ENCODE measurements around the gene LARP6.

The LARP6 gene

DNA sequence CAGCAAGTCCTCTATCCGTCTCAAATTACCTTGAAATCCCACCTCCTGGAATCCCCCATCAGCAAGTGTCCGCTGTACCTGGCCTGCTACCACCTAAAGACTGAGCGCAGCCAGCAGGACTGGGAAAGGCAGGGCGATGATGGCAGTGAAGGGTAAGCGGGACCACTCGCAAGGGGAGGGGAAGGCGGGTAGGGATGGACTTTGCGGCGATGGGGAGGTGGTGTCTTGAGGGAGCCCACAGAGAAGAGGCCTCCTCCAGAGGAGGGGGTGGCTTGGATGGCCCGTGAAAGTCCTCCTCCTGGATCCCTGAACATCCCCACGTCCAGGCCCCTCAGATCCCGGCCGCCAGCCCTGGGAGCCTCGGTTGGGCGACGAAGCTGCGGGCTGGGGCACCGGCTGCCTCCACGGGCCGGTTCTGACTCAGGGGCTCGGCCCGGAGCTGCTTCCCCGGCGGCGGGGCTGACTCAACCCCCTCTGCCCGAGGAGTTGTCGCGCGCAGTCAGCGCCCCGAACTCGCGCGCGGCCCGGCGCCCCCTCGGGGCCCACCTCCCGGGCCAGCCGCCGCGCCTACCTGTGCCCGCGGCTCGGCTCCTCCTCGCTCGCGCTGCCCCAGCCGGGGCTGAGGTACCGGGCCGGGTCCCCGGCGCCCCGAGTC is 512 bp downstream of the LARP6 start:
- TF ChIP-seq GATA1 (IDR thresholded peaks at IDR 0.05; ENCODE audit: low read depth, low read length) (no peak), POLR2A (IDR thresholded peaks at IDR 0.05; ENCODE audit: low read length) (no peak)
- no peak for DNase-seq

DNA sequence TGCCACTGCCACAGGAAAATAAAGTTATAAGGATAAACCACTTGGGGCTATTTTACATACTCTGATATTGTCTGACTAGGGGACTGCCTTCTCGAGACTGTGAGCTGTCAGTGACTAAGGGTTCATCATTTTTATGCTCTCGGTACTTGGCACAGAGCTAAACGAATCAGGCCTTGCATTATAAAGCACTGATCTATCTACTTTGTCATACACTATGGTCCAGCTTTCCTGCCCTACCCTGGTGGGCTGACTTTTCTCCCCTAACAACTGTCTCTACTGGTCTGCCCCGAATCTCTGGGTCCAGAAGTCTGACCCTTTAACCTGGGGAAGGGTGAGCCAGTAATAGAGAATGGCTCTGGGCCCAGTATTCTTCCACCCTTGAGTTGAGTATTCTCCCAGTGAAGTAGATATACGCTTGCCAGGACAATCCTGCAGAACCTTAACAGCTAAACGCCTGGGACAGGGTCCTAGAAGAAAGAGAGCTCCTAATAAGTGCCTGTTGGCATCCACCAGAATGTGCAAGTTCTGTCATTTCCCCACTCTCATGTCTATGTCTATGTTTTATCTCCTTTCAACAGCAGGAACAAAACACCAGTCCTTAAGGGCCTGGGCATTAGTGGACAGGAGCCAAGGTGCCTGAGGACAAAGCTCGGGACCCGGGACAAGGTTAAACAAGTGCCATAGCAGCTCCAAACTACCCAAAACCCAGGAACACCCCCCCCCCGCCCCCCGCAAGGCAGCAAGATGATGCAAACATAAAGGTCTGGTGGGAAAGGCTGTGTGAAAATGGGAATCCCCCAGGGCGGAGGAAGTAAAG is 1.2 kb downstream of the LARP6 start:
- no peak for DNase-seq
- TF ChIP-seq GATA1 (IDR thresholded peaks at IDR 0.05; ENCODE audit: low read depth, low read length): no peak
- no peak for TF ChIP-seq POLR2A (IDR thresholded peaks at IDR 0.05; ENCODE audit: low read length)

DNA sequence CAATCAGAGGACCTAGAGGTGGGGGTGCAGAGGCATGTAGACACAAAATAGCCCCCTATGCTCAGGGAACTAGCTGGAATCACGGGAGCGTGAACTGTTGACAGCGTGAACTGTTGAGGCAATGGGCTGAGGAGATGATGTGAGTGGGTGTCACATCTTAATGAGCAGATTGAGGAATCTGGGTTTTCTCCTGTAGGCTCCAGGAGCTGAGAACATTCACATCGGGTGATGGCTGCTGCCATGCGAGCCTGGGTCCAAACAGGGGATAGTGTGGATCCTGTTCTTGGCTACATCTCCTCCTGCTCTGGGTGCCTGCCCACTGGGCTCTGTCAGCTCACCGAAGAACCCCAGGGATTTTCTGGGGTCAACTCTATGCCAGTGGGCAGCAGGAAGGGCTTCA is 2.1 kb downstream of the LARP6 start:
- DNase-seq: no peak
- TF ChIP-seq GATA1 (IDR thresholded peaks at IDR 0.05; ENCODE audit: low read depth, low read length): no peak
- no peak for TF ChIP-seq POLR2A (IDR thresholded peaks at IDR 0.05; ENCODE audit: low read length)

DNA sequence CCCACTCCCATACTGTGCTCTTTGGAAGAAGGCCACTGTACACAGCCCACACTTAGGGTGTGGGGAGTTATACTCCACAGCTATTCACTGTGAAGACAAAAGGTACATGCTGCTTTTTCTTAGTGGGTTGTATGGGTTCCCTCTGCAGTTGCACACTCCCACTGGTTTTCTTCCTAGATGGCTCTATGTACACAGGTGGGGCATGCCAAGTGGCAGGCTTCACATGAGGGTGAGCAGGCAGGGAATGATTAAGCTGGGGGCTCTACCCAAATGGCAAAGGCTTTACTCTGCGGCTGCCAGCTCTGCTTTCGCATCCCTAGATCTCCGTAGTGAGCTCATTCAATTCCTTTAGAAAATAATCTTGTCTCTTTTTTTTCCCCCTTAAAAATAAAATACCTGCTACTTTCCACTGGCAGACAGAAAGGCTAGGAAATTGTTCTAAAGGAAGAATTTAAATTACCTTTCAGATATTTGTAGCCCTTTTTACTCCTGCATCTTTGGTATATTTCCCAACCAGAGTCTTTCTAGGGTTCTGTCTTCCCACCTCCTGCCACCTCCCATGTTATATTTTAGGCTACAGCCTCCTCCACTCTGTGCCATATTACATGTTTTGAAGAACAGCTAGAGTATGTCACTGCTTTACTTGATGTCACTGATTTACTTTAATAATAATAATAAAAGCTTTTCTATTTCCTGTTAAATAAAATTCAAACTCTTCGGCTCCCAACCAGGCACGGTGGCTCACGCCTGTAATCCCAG is 8.2 kb downstream of the LARP6 start:
- no peak for DNase-seq
- TF ChIP-seq GATA1 (IDR thresholded peaks at IDR 0.05; ENCODE audit: low read depth, low read length) (no peak), POLR2A (IDR thresholded peaks at IDR 0.05; ENCODE audit: low read length) (no peak)

DNA sequence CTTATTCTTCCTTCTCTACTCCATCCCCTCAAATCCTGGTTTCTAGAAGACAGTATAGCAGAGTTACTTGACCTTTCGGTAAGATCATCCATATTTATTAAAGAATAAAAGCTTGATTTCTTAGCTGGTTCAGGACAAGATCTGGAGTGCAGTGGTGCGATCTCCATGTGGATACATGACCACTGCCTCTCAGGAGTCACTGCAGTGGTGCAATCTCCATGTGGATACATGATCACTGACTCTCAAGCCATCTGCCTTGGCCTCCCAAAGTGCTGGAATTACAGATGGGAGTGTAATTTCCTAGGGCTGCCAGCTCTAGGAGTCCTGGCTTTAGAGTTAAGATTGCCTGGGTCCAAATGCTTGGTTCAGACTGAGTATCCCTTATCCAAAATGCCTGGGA is 16.5 kb downstream of the LARP6 start:
- TF ChIP-seq GATA1 (IDR thresholded peaks at IDR 0.05; ENCODE audit: low read depth, low read length): no peak
- TF ChIP-seq POLR2A (IDR thresholded peaks at IDR 0.05; ENCODE audit: low read length): no peak
- no peak for DNase-seq

DNA sequence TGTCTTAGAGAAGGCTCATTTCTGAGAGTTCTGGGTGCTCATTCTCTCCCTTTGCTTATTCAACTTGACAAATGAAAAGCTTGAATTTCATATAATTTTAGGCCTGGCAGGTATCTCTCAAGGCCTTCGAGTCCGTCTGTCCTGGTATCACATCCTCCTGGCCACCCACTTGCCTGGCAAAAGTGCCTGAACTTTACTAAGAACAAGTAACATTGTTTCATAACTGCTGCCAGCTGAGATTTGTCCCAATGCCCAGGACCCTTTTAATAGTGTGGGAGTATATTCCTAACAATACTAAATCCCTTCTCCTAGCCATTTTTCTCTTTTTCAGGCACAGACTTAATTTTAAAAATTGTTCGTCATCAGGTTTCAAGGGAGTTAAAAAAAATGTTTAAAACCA is 18.1 kb downstream of the LARP6 start:
- TF ChIP-seq POLR2A (IDR thresholded peaks at IDR 0.05; ENCODE audit: low read length): no peak
- TF ChIP-seq GATA1 (IDR thresholded peaks at IDR 0.05; ENCODE audit: low read depth, low read length): no peak
- no peak for DNase-seq

DNA sequence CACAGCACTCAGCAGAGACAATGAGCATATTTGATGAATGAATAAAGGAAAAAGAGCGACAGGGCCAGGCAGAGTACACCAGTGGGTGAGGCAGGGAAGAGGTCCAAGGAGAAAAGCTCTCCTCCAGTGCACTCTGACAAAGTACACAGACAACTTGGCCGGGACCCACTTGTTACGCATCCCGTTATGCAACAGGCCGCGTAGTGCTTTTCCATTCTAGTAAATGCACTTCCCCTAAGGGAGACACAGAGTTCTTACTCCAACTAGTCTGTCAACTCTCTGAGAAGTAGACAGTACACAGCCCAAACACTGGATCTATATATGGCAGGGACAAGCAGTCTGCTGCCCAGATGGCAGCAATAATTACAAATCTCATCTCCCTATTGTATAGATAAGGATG is 18.5 kb downstream of the LARP6 start:
- no peak for TF ChIP-seq GATA1 (IDR thresholded peaks at IDR 0.05; ENCODE audit: low read depth, low read length)
- TF ChIP-seq POLR2A (IDR thresholded peaks at IDR 0.05; ENCODE audit: low read length): no peak
- DNase-seq: no peak

DNA sequence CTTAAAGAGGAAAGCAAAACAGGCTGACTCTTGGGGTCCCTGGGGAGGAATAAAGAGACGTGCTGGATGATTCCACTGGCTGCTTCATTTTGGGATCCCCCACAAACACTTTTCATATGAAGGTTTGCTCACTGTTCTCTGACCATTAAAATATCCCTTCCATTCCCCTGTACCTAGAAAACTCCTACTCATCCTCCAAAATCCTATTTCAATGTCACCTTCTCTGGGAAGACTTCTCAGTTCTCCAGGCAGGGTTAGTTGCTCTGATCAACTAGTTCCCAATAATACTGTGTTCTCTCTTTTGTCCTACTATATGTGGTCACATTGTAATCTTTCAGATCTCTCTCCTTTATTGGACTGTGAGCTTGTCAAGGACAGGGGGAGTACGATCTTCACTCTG is 19.0 kb downstream of the LARP6 start:
- TF ChIP-seq GATA1 (IDR thresholded peaks at IDR 0.05; ENCODE audit: low read depth, low read length): no peak
- no peak for TF ChIP-seq POLR2A (IDR thresholded peaks at IDR 0.05; ENCODE audit: low read length)
- no peak for DNase-seq

DNA sequence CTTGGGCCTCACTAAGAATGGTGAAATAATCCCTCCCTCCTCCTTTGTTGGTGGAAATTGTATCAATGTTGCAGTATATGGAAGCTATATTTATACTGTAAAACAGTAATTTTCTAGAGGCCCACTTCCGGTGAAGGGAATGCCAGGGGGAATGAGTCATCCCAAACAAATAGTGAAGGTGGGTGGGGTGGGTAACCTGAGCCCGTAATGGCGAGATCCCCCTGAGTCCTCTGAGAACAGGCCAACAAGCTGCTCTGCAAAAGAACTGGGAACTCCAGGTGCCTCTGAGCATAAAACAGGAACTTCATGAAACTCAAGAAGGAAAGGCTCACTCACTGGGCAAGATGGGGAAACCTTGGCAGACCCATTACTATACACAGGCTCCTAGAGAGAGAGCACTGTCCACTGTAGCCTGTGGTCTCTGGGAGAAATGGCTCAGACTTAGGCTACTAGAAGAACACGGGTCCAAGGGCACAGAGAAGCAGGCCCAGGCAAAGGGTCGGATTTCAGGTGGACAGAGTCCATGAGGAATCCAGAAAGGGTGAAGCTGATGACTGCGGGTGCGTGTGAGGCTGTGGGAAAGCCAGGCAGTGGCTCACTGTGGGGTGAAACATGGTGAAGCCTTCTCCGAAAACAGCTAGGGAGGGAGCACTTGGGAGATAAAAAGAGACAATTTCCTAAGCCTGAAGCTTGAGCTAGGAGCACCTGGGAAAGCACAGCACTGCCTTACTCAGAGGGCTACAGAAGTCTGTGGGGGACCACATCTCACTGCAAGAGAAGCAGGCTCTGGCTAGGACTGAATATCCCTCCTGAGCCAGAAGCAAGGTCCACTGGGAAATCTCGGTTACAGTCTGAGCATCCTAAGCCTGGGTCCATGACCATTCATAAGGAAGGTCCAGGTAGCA is 19.8 kb downstream of the LARP6 start:
- no peak for DNase-seq
- no peak for TF ChIP-seq POLR2A (IDR thresholded peaks at IDR 0.05; ENCODE audit: low read length)
- TF ChIP-seq GATA1 (IDR thresholded peaks at IDR 0.05; ENCODE audit: low read depth, low read length): no peak

DNA sequence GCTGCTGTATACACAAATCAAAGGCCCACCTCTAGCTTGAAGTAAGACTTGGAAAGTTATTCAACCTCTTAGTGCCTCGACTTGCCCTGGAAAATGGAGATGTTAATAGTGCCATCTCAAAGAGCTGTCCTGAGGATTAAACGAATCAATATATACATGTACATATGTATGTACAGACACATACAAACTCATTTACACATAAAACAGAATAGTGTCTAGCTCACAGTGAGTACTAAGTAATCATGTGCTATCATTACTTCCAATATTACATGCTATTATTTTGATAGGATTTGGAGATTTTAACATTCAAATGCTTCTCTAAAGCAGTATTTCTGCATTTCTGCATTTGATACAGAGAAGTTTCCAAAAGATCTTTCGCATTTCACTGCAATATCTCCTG is 20.5 kb downstream of the LARP6 start:
- TF ChIP-seq GATA1 (IDR thresholded peaks at IDR 0.05; ENCODE audit: low read depth, low read length): no peak
- TF ChIP-seq POLR2A (IDR thresholded peaks at IDR 0.05; ENCODE audit: low read length): no peak
- no peak for DNase-seq

DNA sequence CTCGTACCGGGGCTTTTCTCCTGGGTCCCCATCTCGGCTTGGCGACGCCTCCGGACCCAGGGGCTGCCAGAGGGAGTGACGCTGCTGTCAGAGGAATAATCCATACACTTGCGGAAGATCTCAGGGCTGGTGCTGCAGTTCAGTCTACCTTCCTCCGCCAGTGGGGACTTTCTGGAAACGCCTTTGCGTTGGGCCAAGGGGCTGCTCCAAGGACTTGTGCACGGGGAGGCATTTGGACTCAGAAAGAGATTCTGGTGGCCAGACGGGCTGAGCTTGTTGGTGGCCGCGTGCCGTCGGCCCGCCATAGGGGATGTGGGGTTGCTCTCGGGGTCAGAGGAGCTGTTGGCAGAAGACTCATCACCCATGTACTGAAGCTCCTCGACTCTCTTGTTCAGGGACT is 21.8 kb downstream of the LARP6 start:
- DNase-seq: no peak
- TF ChIP-seq GATA1 (IDR thresholded peaks at IDR 0.05; ENCODE audit: low read depth, low read length): no peak
- TF ChIP-seq POLR2A (IDR thresholded peaks at IDR 0.05; ENCODE audit: low read length): no peak

DNA sequence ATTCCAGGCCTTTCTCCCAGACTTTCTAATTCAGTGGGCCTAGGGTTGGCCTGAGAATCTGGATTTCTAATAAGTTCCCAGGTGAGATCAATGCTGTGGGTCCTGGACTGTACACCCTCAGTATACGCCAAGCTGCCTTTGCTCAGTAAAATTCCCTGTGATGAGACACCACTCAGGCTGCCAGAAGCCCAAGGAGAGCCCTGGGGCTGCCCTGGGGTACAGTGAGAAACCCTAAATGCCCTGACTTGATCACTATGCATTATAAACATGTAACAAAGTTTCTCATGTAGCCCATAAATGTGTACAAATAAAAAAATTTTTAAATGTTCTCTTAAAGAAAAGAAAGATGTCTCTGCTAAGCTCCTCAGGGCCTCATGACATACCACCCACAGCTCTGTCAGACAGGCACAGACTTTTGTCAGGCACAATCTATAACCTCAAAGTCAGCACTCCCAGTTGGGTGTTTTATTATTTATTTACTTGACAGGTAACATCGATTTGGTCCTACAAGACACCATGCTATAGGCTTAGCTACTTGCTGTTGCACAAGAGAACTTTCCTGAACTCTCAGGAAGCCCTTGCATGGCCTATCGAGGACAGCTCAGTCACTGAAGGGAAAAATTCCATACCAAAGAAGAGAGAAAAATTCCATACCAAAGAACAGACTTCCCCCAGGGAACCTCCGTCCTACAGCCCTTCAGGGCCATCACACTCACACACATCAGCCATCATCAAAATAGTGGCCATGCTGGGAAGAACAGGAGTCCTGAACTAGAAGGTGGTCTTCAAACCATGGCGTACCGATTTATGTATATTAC is 22.7 kb downstream of the LARP6 start:
- DNase-seq: no peak
- TF ChIP-seq GATA1 (IDR thresholded peaks at IDR 0.05; ENCODE audit: low read depth, low read length) (no peak), POLR2A (IDR thresholded peaks at IDR 0.05; ENCODE audit: low read length) (no peak)

DNA sequence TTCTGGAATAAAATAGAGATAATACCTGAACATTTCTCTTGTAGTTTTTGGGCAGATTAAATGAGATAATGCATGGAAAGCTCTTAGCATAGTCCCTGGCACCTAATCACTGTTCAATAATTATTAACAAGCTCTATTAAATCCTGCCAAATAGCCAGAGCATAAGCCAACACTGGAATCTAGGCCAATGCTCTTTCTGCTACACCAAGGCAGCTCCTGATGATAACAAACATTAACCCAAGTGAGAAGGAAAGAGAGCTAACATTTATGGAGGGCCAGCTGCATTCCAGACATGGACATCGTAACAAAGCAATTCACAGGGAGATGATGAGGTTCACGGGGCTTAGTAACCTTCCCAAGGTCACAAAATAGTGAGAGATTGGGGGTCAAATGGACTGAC is 23.3 kb downstream of the LARP6 start:
- TF ChIP-seq GATA1 (IDR thresholded peaks at IDR 0.05; ENCODE audit: low read depth, low read length) (no peak), POLR2A (IDR thresholded peaks at IDR 0.05; ENCODE audit: low read length) (no peak)
- DNase-seq: no peak
